Karpas-422 (cell line): ENCODE data around the gene OR5M3. TPM values are rescaled to one million over a fixed set of nuclear protein-coding genes. Genes with fewer than 3 reads are reported as not detected.

ENCODE experiments used
- DNase-seq: peaks from one replicate; pipeline ENCODE4 v3.0.0-alpha.2; 2015
- H2AFZ ChIP-seq: fragments of 200-600 bp; sonication (generic); 2 replicates; pipeline ENCODE4 v1.6.1; 2014; ENCODE audit warnings: antibody characterized with exemption, low read length, mixed read lengths
- H3K27ac ChIP-seq: fragments of 200-600 bp; sonication (generic); 2 replicates; pipeline ENCODE4 v1.5.1; 2014; ENCODE audit warnings: mild to moderate bottlenecking, low read length, moderate library complexity
- H3K27me3 ChIP-seq: fragments of 200-600 bp; sonication (generic); 2 replicates; pipeline ENCODE4 v1.6.1; 2014; ENCODE audit warnings: low read length, mixed read lengths
- H3K36me3 ChIP-seq: fragments of 200-600 bp; sonication (generic); 2 replicates; pipeline ENCODE4 v1.6.1; 2014; ENCODE audit warnings: low read length, mixed read lengths; ENCODE audit not compliant: insufficient read depth
- H3K4me1 ChIP-seq: fragments of 200-600 bp; sonication (generic); 2 replicates; pipeline ENCODE4 v1.6.1; 2014; ENCODE audit warnings: mild to moderate bottlenecking, low read length, mixed read lengths
- H3K4me2 ChIP-seq: fragments of 200-600 bp; sonication (generic); 2 replicates; pipeline ENCODE4 v1.6.1; 2014; ENCODE audit warnings: low read length, low read depth, mild to moderate bottlenecking; ENCODE audit not compliant: poor library complexity, severe bottlenecking
- H3K4me3 ChIP-seq: fragments of 200-600 bp; sonication (generic); 2 replicates; pipeline ENCODE4 v1.5.1; 2014; ENCODE audit warnings: mild to moderate bottlenecking, antibody characterized with exemption, low read length, mixed read lengths
- H3K79me2 ChIP-seq: fragments of 200-600 bp; sonication (generic); 2 replicates; pipeline ENCODE4 v1.6.1; 2014; ENCODE audit warnings: mild to moderate bottlenecking, low read length, mixed read lengths
- H3K9ac ChIP-seq: fragments of 200-600 bp; sonication (generic); 2 replicates; pipeline ENCODE4 v1.6.0; 2014; ENCODE audit warnings: low read length
- H3K9me2 ChIP-seq: fragments of 200-600 bp; sonication (generic), shearing (Covaris generic); replicated peaks from 2 replicates; pipeline ENCODE4 v1.6.0; 2014; ENCODE audit warnings: mild to moderate bottlenecking, low read length, moderate library complexity; ENCODE audit not compliant: insufficient read depth
- H3K9me3 ChIP-seq: fragments of 300-700, 200-600 bp; sonication (generic); 2 replicates; pipeline ENCODE4 v1.6.1; 2014; ENCODE audit warnings: low read length, mixed read lengths
- H4K20me1 ChIP-seq: fragments of 200-600 bp; sonication (generic); 2 replicates; pipeline ENCODE4 v1.6.1; 2014; ENCODE audit warnings: mild to moderate bottlenecking, antibody characterized with exemption, low read length, low read depth; ENCODE audit not compliant: insufficient read depth
- total RNA-seq: library from RNA; depleted of rRNA; stranded (reverse); fragments of >200 nt; shearing (Covaris generic); gene quantifications from 2 replicates; pipeline ENCODE4 v1.2.3, GENCODE V29; 2014; ENCODE audit warnings: low replicate concordance; rRNA removed

OR5M3 gene
- total RNA-seq: not detected in 2 replicates

DNA sequence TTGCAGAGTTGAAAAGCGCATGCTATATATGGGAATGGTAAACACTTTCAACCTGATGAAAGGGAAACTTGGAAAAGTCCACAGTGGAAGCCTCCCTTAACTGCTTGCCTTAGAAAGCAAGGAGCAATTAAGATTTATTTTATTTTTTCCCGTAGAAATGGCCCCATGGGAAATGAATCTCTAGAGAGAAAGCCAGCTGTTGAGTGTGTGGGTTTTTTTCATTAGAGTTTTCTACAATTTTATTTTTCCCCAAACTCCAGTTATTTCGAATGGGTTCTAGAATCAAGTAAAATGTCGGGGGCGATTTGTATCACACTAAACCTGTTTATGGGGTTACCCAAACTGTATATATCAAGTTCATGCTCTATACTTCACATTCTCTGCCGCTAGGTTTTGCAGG, at the start of gene OR5M3:
OR5M3 (minus strand) TSS at position 101 of the 400 bp plus-strand sequence. CDS start 2,855 bp downstream, outside the sequence.
- Histone ChIP-seq H3K36me3 (no peaks in the 10 kb centered on the region), H3K4me3 (no peak within 1 kb of the TSS), H3K79me2 (no peaks in the 10 kb centered on the region), H3K27ac (no peak within 1 kb of the TSS), H3K9ac (no peak within 1 kb of the TSS), H3K9me3 (peaks cover 4% of the 10 kb centered on the region; the same call in 1 of the 2 replicates), H3K4me1 (no peaks in the 10 kb centered on the region), H2AFZ (no peak within 1 kb of the TSS), H3K4me2 (no peak within 1 kb of the TSS), H3K9me2 (no peaks in the 10 kb centered on the region; the same call in 1 of the 2 replicates), H3K27me3 (no peaks in the 10 kb centered on the region), H4K20me1 (no peaks in the 10 kb centered on the region)
- no peak for DNase-seq

DNA sequence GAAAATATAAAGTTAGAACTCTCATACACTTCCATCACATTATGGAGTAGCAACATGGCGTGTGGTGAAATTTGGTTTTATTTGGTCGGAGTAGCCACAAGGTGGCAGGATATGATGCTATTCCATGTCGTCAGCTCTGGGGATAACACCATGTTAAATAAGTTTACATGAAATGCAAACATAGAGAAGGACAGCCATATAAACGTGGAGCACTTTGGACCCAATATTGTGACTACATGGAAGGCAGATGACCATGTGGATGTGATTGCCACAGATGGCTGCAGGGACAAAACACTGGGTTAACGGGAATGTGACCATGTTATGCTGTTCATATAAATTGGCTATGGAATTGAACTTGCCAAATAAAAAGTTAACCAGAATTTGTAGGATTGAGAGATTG, 48.9 kb upstream of the OR5M3 start:
- no peak for DNase-seq
- Histone ChIP-seq H3K27me3 (no peaks in the 10 kb centered on the region), H3K9me3 (no peaks in the 10 kb centered on the region), H3K4me3 (no peak overlapping the region), H3K79me2 (no peaks in the 10 kb centered on the region), H3K4me2 (no peak overlapping the region), H3K36me3 (no peaks in the 10 kb centered on the region), H3K4me1 (no peaks in the 10 kb centered on the region), H4K20me1 (no peaks in the 10 kb centered on the region), H2AFZ (no peak overlapping the region), H3K27ac (no peak overlapping the region), H3K9ac (no peak overlapping the region), H3K9me2 (no peaks in the 10 kb centered on the region; the same call in 1 of the 2 replicates)

DNA sequence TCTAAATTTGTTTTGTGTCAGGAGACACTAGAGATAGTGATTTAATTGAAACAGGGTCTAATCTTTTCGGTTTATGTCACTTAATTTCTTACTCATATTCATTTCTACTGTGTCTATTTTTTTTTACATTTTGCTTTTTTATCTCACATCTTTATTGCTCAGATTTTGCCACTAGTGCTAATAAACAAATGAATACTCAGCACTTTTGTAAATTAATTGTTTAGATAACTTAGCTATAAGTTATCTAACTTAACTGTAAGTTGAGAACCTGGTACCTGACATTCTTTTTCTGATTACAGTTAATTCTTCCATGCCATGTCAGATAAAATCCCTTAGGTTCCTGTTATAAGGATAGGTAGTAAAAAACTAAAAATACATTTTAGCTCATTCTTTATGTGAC, 40.1 kb upstream of the OR5M3 start:
- Histone ChIP-seq H3K4me3 (no peak overlapping the region), H3K79me2 (no peaks in the 10 kb centered on the region), H3K4me2 (no peak overlapping the region), H4K20me1 (no peaks in the 10 kb centered on the region), H3K9me2 (no peaks in the 10 kb centered on the region), H3K9me3 (peaks cover 3% of the 10 kb centered on the region; the same call in 1 of the 2 replicates), H3K27ac (no peak overlapping the region), H2AFZ (no peak overlapping the region), H3K36me3 (no peaks in the 10 kb centered on the region), H3K4me1 (no peaks in the 10 kb centered on the region), H3K9ac (no peak overlapping the region), H3K27me3 (no peaks in the 10 kb centered on the region)
- DNase-seq: no peak

DNA sequence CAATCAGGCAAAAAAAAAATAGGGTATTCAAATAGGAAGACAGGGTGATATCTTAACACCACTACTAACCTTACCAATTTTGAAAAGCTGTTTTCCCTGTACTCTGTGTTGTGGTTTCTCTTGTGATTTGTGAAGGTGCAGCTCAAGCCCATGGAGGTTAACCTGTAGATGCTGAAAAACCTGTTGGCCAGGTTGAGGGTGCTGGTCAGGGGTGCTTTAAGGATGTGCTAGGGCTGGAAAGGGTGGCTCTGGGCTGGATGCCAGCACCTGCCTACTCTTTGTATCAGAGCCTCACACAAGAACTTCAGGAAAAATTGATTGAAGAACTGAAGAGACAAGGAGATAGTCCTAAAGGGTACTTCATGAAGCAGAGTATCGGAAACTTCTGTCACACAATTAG, 36.3 kb upstream of the OR5M3 start:
- Histone ChIP-seq H3K9me2 (no peaks in the 10 kb centered on the region), H2AFZ (no peak overlapping the region), H3K79me2 (no peaks in the 10 kb centered on the region), H3K36me3 (no peaks in the 10 kb centered on the region), H3K27ac (no peak overlapping the region), H3K4me1 (no peaks in the 10 kb centered on the region), H3K9ac (no peak overlapping the region), H3K4me3 (no peak overlapping the region), H3K9me3 (no peaks in the 10 kb centered on the region), H3K27me3 (no peaks in the 10 kb centered on the region), H4K20me1 (no peaks in the 10 kb centered on the region), H3K4me2 (no peak overlapping the region)
- no peak for DNase-seq

DNA sequence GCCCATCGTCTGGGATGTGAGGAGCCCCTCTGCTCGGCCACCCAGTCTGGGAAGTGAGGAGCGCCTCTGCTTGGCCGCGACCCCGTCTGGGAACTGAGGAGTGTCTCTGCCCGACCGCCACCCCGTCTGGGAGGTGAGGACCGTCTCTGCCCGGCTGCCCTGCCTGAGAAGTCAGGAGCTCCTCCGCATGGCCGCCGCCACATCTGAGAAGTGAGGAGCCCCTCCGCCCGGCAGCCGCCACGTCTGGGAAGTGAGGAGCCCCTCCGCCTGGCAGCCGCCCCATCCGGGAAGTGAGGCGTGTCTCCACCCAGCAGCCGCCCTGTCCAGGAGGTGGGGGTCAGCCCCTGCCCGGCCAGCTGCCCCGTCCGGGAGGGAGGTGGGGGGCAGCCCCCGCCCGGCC, 23.9 kb upstream of the OR5M3 start:
- DNase-seq: no peak
- Histone ChIP-seq H3K4me3 (no peak overlapping the region), H3K27ac (no peak overlapping the region), H2AFZ (no peak overlapping the region), H3K9ac (no peak overlapping the region), H3K27me3 (no peaks in the 10 kb centered on the region), H3K9me2 (no peaks in the 10 kb centered on the region), H3K4me1 (no peaks in the 10 kb centered on the region), H4K20me1 (no peaks in the 10 kb centered on the region), H3K9me3 (0 out of 2 replicates have a peak, but pooled peaks cover 3% of the 10 kb centered on the region), H3K36me3 (no peaks in the 10 kb centered on the region), H3K4me2 (no peak overlapping the region), H3K79me2 (no peaks in the 10 kb centered on the region)

DNA sequence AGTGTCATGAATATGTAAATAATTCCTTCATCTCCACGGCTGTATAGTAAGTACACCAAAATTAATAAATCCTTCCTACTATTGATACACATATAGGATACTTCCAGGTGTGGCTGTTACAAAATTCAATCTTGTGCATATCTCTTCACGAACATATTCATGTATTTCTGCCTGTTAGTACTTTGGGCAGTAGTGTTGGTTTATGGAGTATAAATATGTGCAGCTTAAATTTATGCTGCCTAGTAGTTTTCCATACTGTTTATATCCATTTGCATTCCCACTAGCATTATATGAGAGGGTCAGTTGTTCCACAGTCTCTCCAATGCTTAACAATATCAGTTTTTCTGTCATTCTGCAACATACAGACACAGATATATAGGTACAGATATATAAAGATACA, 22.0 kb upstream of the OR5M3 start:
- H3K27ac ChIP-seq: no peak overlapping the region
- H3K4me2 ChIP-seq: no peak overlapping the region

DNA sequence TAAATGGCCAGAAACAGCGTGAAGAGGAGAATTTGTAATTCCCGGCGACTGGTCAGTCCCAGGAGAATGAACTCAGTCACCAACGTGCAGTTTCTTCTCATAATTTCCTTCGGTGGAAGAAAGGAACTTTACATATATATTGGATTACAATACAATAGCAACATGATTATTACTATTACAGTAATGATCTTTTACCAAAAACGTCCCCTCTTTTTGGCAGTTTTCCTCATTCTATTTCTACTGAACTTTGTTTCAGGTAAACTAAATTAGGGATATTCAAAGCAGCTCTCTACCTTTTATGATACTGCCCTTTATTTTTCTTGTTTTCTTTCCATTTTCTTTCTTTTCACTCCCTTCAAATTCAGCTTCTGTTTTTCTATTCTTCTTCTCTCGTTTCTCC, 18.1 kb upstream of the OR5M3 start, which contains the start of gene OR5M8:
OR5M8 (minus strand) TSS at position 101 of the 400 bp plus-strand sequence; CDS start at position 101, 0 bp downstream.
- Histone ChIP-seq H3K4me2 (no peak within 1 kb of the TSS), H4K20me1 (no peaks in the 10 kb centered on the region), H3K4me3 (no peak within 1 kb of the TSS), H3K9ac (no peak within 1 kb of the TSS), H3K36me3 (no peaks in the 10 kb centered on the region), H3K9me3 (no peaks in the 10 kb centered on the region), H3K79me2 (no peaks in the 10 kb centered on the region), H3K27me3 (no peaks in the 10 kb centered on the region), H2AFZ (no peak within 1 kb of the TSS), H3K27ac (no peak within 1 kb of the TSS), H3K9me2 (no peaks in the 10 kb centered on the region), H3K4me1 (no peaks in the 10 kb centered on the region)
- no peak for DNase-seq

More for the DNA sequence above, 22.0 kb upstream of the OR5M3 start:
- H3K4me1 ChIP-seq: no peaks in the 10 kb centered on the region
- H3K79me2 ChIP-seq: no peaks in the 10 kb centered on the region
- no peaks in the 10 kb centered on the region for H4K20me1 ChIP-seq
- no peaks in the 10 kb centered on the region for H3K36me3 ChIP-seq
- DNase-seq: no peak
- no peaks in the 10 kb centered on the region for H3K27me3 ChIP-seq
- H3K4me3 ChIP-seq: no peak overlapping the region
- H2AFZ ChIP-seq: no peak overlapping the region
- H3K9ac ChIP-seq: no peak overlapping the region
- H3K9me3 ChIP-seq: 0 out of 2 replicates have a peak, but pooled peaks cover 3% of the 10 kb centered on the region
- no peaks in the 10 kb centered on the region for H3K9me2 ChIP-seq

DNA sequence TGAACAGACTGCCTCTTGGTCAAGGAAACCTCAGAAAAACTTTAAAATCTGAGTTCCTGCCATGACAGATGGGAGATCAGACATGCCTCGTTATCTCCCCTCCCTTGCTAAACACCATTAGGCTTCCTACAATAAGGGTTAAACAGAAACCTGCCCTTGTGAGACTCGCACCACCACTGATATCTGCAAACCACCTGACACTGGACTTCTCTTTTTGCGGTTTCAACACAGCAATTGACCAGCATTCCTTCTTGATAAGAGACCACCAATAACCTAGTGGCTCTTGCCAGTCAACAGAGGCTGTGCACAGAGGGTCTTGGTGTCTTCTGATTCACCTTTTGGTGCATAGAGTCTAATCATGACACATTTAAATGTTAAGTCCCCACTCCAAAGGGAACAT, 13.6 kb upstream of the OR5M3 start:
- no peak overlapping the region for H2AFZ ChIP-seq
- no peak overlapping the region for H3K27ac ChIP-seq
- no peaks in the 10 kb centered on the region for H3K4me1 ChIP-seq
- no peak overlapping the region for H3K4me3 ChIP-seq
- H3K9me2 ChIP-seq: no peaks in the 10 kb centered on the region
- H4K20me1 ChIP-seq: no peaks in the 10 kb centered on the region
- no peak for DNase-seq
- peaks cover 5% of the 10 kb centered on the region; the same call in 1 of the 2 replicates for H3K9me3 ChIP-seq
- H3K9ac ChIP-seq: no peak overlapping the region
- no peaks in the 10 kb centered on the region for H3K79me2 ChIP-seq
- H3K36me3 ChIP-seq: no peaks in the 10 kb centered on the region
- no peaks in the 10 kb centered on the region for H3K27me3 ChIP-seq
- H3K4me2 ChIP-seq: no peak overlapping the region
